PFSK-1 (cell line): ENCODE data around the gene NYAP2.

Experiments used
- FOXP2 ChIP-seq: optimal IDR thresholded peaks from 2 replicates; pipeline ENCODE3; 2011; ENCODE audit warnings: borderline replicate concordance, control low read depth, inconsistent platforms; ENCODE audit not compliant: insufficient read depth; ENCODE audit errors: extremely low read length, extremely low read depth
- POLR2AphosphoS5 ChIP-seq: IDR thresholded peaks from 2 replicates; pipeline ENCODE4 v1.6.1; 2012; ENCODE audit warnings: low read depth, mild to moderate bottlenecking, control low read depth, low read length, moderate library complexity
- REST ChIP-seq, 2 experiments: IDR thresholded peaks; 2 replicates each; pipeline versions ENCODE4 v1.6.1 to v1.8.0; 2011 to 2012; ENCODE audit warnings: low read depth in 2 of 2, low read length in 2 of 2, control low read depth in 1 of 2, inconsistent platforms in 1 of 2, mild to moderate bottlenecking in 1 of 2, moderate library complexity in 1 of 2; ENCODE audit not compliant: insufficient read depth in 1 of 2
- SIN3A ChIP-seq: IDR thresholded peaks from 2 replicates; pipeline ENCODE4 v1.6.1; 2012; ENCODE audit warnings: mild to moderate bottlenecking, low read length, moderate library complexity, borderline replicate concordance; ENCODE audit not compliant: insufficient read depth
- TAF1 ChIP-seq: IDR thresholded peaks from 2 replicates; pipeline ENCODE4 v1.6.1; 2012; ENCODE audit warnings: low read length, control low read depth, borderline replicate concordance; ENCODE audit not compliant: insufficient read depth

Gene NYAP2

GRCh38 chr2:225366731-225367130, 32.8 kb upstream of the NYAP2 start:
- no peak for TF ChIP-seq REST (IDR thresholded peaks at IDR 0.05; ENCODE audit: insufficient read depth in 1 of 2, low read depth in 2 of 2, low read length in 2 of 2)
- TF ChIP-seq TAF1: no peak

- TF ChIP-seq TAF1 (no peak), REST (IDR thresholded peaks at IDR 0.05; ENCODE audit: insufficient read depth in 1 of 2, low read depth in 2 of 2, low read length in 2 of 2) (no peak), FOXP2 (no peak), POLR2AphosphoS5 (no peak), SIN3A (no peak)
Measured at GRCh38 chr2:225367482-225367881, 32.0 kb upstream of the NYAP2 start.

GRCh38 chr2:225378984-225379383, 20.5 kb upstream of the NYAP2 start:
- TF ChIP-seq TAF1: no peak
- TF ChIP-seq REST (IDR thresholded peaks at IDR 0.05; ENCODE audit: insufficient read depth in 1 of 2, low read depth in 2 of 2, low read length in 2 of 2): no peak
- TF ChIP-seq SIN3A: no peak
- TF ChIP-seq FOXP2: no peak
- TF ChIP-seq POLR2AphosphoS5: no peak

- TF ChIP-seq SIN3A (no peak), POLR2AphosphoS5 (no peak), TAF1 (no peak), FOXP2 (no peak), REST (IDR thresholded peaks at IDR 0.05; ENCODE audit: insufficient read depth in 1 of 2, low read depth in 2 of 2, low read length in 2 of 2) (no peak)
Measured at GRCh38 chr2:225379856-225380255, 19.7 kb upstream of the NYAP2 start.

- TF ChIP-seq SIN3A (no peak), TAF1 (no peak), POLR2AphosphoS5 (no peak), REST (IDR thresholded peaks at IDR 0.05; ENCODE audit: insufficient read depth in 1 of 2, low read depth in 2 of 2, low read length in 2 of 2) (no peak), FOXP2 (no peak)
Measured at GRCh38 chr2:225381609-225382008, 17.9 kb upstream of the NYAP2 start.
